Muscle layer of colon (tissue), 2 donors: ENCODE measurements around the gene KPNA2.

Experiments
- H3K27ac ChIP-seq: one replicate; pipeline ENCODE4 v1.7.0; 2013; ENCODE audit warnings: low read depth, mild to moderate bottlenecking, low read length, moderate library complexity
- H3K27me3 ChIP-seq, 2 donors: one replicate each; pipeline ENCODE4 v1.7.0; 2013; ENCODE audit warnings: low read length in 2 of 2, mild to moderate bottlenecking in 2 of 2; ENCODE audit not compliant: insufficient read depth in 2 of 2, control insufficient read depth in 1 of 2
- H3K36me3 ChIP-seq: one replicate; pipeline ENCODE4 v1.7.0; 2013; ENCODE audit warnings: mild to moderate bottlenecking, low read length; ENCODE audit not compliant: insufficient read depth
- H3K4me1 ChIP-seq: one replicate; pipeline ENCODE4 v1.7.0; 2013; ENCODE audit warnings: mild to moderate bottlenecking, low read length; ENCODE audit not compliant: insufficient read depth
- H3K4me3 ChIP-seq, 2 donors: one replicate each; pipeline ENCODE4 v1.7.0; 2013; ENCODE audit warnings: low read length in 2 of 2, low read depth in 1 of 2, mild to moderate bottlenecking in 1 of 2, moderate library complexity in 1 of 2
- H3K9ac ChIP-seq: one replicate; pipeline ENCODE4 v1.7.0; 2013; ENCODE audit warnings: low read length
- H3K9me3 ChIP-seq: one replicate; pipeline ENCODE4 v1.7.0; 2013; ENCODE audit warnings: mild to moderate bottlenecking, low read length
- donor health status: abdominal sarcoma.
- donor health status: Adenocarcinoma of cecum.

The KPNA2 gene

DNA sequence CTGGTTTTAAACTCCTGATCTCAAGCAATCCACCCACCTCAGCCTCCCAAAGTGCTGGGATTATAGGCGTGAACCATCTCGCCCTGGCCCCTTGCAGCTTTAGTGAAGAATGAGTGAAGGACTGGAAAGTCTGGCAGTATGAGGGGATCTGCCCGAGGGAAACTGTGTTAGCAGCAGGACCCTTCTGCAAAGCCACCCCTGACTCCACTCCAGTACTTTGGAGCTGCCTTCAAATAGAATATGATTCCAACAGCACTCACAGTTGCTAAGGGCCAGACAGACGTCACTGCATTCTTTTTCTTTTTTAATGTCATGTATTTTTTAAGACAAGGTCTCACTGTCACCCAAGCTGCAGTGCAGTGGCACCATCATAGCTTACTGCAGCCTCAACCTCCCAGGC, 52.3 kb downstream of the KPNA2 start:
- H3K9ac ChIP-seq = no peak overlapping the region
- H3K4me1 ChIP-seq = peaks cover 7% of the 10 kb centered on the region
- H3K4me3 ChIP-seq = no peak overlapping the region
- H3K36me3 ChIP-seq = no peaks in the 10 kb centered on the region
- H3K9me3 ChIP-seq = no peaks in the 10 kb centered on the region
- H3K27ac ChIP-seq = no peak overlapping the region
- no peaks in the 10 kb centered on the region for H3K27me3 ChIP-seq

DNA sequence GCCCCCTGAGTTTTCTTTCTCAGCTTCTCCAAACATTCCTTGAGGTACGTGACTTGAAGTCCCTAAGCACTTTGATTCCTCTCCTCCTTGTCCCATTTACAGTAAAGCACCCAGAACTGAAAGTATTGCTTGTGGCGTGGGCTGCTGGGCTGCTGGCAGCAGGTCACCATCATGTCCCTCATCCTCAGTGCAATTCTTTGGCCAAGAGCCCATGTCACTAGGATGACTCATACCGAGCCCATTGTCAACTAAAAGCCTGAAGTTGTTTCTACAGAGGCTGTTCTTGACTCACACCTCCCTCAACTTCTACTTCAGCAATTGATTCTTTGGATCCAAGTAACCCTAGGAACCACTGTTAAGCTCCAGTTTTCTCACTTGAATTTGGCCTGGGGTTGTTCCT, 54.3 kb downstream of the KPNA2 start:
- Histone ChIP-seq H3K27me3 (no peaks in the 10 kb centered on the region), H3K9me3 (no peaks in the 10 kb centered on the region), H3K36me3 (no peaks in the 10 kb centered on the region), H3K27ac (no peak overlapping the region), H3K4me1 (peaks cover 7% of the 10 kb centered on the region), H3K4me3 (no peak overlapping the region), H3K9ac (no peak overlapping the region)

DNA sequence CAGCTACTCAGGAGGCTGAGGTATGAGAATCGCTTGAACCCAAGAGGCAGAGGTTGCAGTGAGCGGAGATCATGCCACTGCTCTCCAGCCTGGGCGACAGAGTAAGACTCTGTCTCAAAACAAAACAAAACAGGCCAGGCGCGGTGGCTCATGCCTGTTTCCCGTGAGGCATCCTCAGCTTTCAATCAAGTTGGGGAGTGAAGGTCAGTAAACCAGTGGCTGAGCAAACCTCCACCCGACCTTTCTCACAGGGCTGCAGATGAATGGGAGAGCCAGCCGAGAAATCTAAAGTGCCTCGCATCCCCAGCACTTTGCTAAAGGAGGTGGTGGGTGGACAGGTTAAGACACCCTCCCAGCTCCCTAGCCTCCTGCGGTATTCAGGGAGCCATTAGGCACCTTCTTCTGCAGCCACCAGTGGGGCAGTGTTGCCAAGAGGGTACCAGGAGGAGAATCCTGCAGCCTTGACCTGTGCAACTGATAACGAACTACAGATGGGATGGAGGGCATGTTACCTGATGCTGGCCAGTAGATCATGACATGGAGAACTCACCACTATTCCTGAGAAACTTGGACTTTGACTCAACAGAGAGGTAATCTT, 59.0 kb downstream of the KPNA2 start:
- no peaks in the 10 kb centered on the region for H3K9me3 ChIP-seq
- H3K4me1 ChIP-seq = no peaks in the 10 kb centered on the region
- no peak overlapping the region for H3K9ac ChIP-seq
- H3K27me3 ChIP-seq = no peaks in the 10 kb centered on the region
- no peak overlapping the region for H3K4me3 ChIP-seq
- H3K27ac ChIP-seq = no peak overlapping the region
- no peaks in the 10 kb centered on the region for H3K36me3 ChIP-seq

DNA sequence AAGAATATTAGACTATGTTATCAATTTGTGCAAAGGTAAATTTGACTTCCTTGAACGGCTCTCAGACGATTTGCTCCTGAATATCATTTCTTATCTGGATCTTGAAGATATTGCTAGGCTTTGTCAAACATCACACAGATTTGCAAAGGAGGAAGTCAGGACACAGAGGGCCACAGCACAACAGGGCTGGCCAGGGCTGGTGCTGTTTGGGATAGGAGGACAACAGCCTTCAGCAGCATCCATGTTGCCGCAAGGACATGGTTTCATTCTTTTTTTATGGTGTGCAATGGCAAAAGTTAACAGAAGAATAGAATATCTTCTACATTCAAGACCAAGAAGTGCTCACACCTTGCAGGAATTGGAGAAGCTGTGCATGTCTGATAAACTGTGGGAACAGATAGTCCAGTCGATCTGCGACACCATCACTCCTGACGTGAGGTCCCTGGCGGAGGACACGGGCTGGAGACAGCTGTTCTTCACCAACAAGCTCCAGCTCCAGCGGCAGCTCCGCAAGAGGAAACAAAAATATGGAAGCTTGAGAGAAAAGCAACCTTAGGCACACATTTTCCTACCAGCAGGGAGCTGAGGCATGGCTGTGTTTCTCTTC, 59.8 kb downstream of the KPNA2 start:
- H3K27me3 ChIP-seq = no peaks in the 10 kb centered on the region

DNA sequence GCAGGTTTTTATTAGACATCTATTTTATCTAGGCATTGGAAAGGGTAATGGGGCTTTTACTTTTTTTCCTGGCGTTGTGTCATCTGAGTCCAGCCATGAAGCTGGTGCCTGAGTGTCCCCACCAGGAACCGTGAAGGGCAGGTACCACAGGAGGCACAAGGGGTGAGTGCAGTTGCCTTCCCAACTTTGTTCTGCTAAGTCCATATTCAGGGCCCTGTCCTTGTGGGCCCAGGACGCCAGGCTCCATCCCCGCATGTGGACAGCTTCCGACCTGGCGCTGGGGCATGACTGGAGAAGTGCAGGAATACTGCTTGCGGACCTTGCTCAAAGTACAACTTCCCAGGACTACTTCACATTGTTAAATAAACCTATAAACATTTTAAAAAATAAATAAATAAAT, 60.6 kb downstream of the KPNA2 start:
- Histone ChIP-seq H3K36me3 (no peaks in the 10 kb centered on the region), H3K27me3 (no peaks in the 10 kb centered on the region)

More for the DNA sequence above, 59.8 kb downstream of the KPNA2 start:
- Histone ChIP-seq H3K36me3 (no peaks in the 10 kb centered on the region), H3K9me3 (no peaks in the 10 kb centered on the region), H3K4me3 (no peak overlapping the region), H3K27ac (no peak overlapping the region), H3K9ac (no peak overlapping the region), H3K4me1 (no peaks in the 10 kb centered on the region)

More for the DNA sequence above, 60.6 kb downstream of the KPNA2 start:
- Histone ChIP-seq H3K4me3 (no peak overlapping the region), H3K27ac (no peak overlapping the region), H3K9me3 (no peaks in the 10 kb centered on the region), H3K9ac (no peak overlapping the region), H3K4me1 (peaks cover 4% of the 10 kb centered on the region)
